HCT116 (cell line): Measurements from ENCODE around the gene MRAS.

Experiments
- CEBPB ChIP-seq: IDR thresholded peaks from 2 replicates; pipeline ENCODE4 v1.6.1; 2012; ENCODE audit warnings: low read depth
- EGR1 ChIP-seq: IDR thresholded peaks from 2 replicates; pipeline ENCODE4 v1.6.1; 2012; ENCODE audit warnings: low read depth
- EZH2 ChIP-seq: fragments of 200-600 bp; sonication (generic); IDR thresholded peaks from 2 replicates; pipeline ENCODE4 v1.6.1; 2017; ENCODE audit warnings: antibody characterized with exemption, mixed run types
- EZH2phosphoT487 ChIP-seq: fragments of 200-600 bp; IDR thresholded peaks from 2 replicates; pipeline ENCODE4 v1.6.1; 2018; ENCODE audit warnings: antibody characterized with exemption, borderline replicate concordance
- POLR2A ChIP-seq: IDR thresholded peaks from 2 replicates; pipeline ENCODE4 v1.7.0; 2011; ENCODE audit warnings: borderline replicate concordance; ENCODE audit not compliant: insufficient read depth, insufficient read length; ENCODE audit errors: extremely low read depth
- RAD21 ChIP-seq: IDR thresholded peaks from 2 replicates; pipeline ENCODE4 v1.6.1; 2012; ENCODE audit warnings: low read depth, mild to moderate bottlenecking
- SRF ChIP-seq: IDR thresholded peaks from 2 replicates; pipeline ENCODE4 v1.6.1; 2012; ENCODE audit warnings: low read depth
- ZBTB33 ChIP-seq: IDR thresholded peaks from 2 replicates; pipeline ENCODE4 v1.6.1; 2011; ENCODE audit warnings: mild to moderate bottlenecking, low read length, moderate library complexity; ENCODE audit not compliant: insufficient replicate concordance; ENCODE audit errors: extremely low read depth
- ZNF274 ChIP-seq: fragments of 200-500 bp; sonication (Bioruptor generic); IDR thresholded peaks from 2 replicates; pipeline ENCODE4 v1.6.1; 2014; ENCODE audit warnings: mild to moderate bottlenecking, low read depth, low read length, inconsistent platforms
- TF ChIP-seq, protein P1 (sequence below), 3 experiments: fragments of 200-600 bp in 1 of 3; sonication (generic) in 1 of 3; IDR thresholded peaks in 2 of 3; conservative IDR thresholded peaks in 1 of 3; 2 replicates each; pipeline ENCODE4 v1.5.1; 2012 to 2017; ENCODE audit warnings: low read depth in 2 of 3, low read length in 2 of 3, antibody characterized with exemption in 1 of 3, borderline replicate concordance in 1 of 3, control low read depth in 1 of 3, mild to moderate bottlenecking in 1 of 3, mixed read lengths in 1 of 3, mixed run types in 1 of 3, moderate library complexity in 1 of 3; ENCODE audit not compliant: insufficient read depth in 1 of 3
- TF ChIP-seq, protein P2 (sequence below): IDR thresholded peaks from 2 replicates; pipeline ENCODE4 v1.6.1; 2012; ENCODE audit warnings: low read depth
- TF ChIP-seq, protein P3 (sequence below): IDR thresholded peaks from 2 replicates; pipeline ENCODE4 v1.6.1; 2012

DNA sequence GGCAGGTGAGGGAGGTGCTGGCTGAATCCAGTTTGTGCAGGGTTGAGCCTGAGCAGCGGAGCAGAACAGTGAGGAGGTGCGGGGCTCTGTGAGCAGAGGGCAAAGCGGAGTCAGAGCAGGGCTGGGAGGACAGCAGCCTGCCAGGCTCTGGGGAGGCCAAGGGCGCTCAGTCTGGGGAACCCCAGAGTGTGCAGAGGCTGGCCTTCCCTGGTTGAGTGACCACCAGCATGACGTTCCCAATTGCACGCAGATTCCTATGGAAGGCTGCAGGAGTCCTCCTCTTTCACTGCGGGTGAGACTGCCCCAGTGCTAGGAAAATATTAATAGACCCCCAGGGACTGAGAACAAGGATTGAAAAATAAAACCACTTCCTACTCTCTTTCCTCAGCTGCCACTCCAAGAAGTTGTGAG, 13.2 kb downstream of the MRAS start:
- TF ChIP-seq, protein P1, sequence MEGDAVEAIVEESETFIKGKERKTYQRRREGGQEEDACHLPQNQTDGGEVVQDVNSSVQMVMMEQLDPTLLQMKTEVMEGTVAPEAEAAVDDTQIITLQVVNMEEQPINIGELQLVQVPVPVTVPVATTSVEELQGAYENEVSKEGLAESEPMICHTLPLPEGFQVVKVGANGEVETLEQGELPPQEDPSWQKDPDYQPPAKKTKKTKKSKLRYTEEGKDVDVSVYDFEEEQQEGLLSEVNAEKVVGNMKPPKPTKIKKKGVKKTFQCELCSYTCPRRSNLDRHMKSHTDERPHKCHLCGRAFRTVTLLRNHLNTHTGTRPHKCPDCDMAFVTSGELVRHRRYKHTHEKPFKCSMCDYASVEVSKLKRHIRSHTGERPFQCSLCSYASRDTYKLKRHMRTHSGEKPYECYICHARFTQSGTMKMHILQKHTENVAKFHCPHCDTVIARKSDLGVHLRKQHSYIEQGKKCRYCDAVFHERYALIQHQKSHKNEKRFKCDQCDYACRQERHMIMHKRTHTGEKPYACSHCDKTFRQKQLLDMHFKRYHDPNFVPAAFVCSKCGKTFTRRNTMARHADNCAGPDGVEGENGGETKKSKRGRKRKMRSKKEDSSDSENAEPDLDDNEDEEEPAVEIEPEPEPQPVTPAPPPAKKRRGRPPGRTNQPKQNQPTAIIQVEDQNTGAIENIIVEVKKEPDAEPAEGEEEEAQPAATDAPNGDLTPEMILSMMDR (IDR thresholded peaks at IDR 0.05 in 2 of 3, conservative IDR thresholded peaks at IDR 0.05 in 1 of 3; ENCODE audit: borderline replicate concordance in 1 of 3, insufficient read depth in 1 of 3, low read depth in 2 of 3, low read length in 2 of 3): no peak
- TF ChIP-seq, protein P2, sequence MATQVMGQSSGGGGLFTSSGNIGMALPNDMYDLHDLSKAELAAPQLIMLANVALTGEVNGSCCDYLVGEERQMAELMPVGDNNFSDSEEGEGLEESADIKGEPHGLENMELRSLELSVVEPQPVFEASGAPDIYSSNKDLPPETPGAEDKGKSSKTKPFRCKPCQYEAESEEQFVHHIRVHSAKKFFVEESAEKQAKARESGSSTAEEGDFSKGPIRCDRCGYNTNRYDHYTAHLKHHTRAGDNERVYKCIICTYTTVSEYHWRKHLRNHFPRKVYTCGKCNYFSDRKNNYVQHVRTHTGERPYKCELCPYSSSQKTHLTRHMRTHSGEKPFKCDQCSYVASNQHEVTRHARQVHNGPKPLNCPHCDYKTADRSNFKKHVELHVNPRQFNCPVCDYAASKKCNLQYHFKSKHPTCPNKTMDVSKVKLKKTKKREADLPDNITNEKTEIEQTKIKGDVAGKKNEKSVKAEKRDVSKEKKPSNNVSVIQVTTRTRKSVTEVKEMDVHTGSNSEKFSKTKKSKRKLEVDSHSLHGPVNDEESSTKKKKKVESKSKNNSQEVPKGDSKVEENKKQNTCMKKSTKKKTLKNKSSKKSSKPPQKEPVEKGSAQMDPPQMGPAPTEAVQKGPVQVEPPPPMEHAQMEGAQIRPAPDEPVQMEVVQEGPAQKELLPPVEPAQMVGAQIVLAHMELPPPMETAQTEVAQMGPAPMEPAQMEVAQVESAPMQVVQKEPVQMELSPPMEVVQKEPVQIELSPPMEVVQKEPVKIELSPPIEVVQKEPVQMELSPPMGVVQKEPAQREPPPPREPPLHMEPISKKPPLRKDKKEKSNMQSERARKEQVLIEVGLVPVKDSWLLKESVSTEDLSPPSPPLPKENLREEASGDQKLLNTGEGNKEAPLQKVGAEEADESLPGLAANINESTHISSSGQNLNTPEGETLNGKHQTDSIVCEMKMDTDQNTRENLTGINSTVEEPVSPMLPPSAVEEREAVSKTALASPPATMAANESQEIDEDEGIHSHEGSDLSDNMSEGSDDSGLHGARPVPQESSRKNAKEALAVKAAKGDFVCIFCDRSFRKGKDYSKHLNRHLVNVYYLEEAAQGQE: no peak
- TF ChIP-seq RAD21 (no peak), EGR1 (no peak), EZH2 (no peak), POLR2A (no peak), ZBTB33 (no peak), CEBPB (no peak), EZH2phosphoT487 (no peak), SRF (no peak), ZNF274 (no peak)
- TF ChIP-seq, protein P3, sequence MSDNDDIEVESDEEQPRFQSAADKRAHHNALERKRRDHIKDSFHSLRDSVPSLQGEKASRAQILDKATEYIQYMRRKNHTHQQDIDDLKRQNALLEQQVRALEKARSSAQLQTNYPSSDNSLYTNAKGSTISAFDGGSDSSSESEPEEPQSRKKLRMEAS: no peak
